ENCODE data around the gene DLK1.

The DLK1 gene

DNA sequence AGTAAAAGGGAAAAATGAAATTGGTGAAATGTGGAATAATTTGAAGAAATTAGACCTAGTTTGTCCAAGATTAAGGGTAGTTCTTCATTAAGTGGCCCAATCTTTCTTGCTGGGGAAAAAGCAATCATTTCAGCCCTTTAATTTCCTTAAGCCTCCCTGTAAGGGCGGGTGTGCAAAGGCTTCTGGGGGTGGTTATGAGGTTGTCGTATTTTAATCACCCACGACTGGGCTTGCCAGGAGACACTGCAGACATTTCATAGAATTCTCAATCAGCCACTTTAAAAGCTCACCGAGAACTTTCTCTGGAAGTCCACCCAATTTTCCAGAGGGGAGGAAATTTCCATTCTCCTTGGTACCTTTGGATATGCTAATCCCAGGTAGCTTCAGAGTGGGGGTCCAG lies 43.4 kb downstream of the DLK1 start:
- TF ChIP-seq, protein P1, sequence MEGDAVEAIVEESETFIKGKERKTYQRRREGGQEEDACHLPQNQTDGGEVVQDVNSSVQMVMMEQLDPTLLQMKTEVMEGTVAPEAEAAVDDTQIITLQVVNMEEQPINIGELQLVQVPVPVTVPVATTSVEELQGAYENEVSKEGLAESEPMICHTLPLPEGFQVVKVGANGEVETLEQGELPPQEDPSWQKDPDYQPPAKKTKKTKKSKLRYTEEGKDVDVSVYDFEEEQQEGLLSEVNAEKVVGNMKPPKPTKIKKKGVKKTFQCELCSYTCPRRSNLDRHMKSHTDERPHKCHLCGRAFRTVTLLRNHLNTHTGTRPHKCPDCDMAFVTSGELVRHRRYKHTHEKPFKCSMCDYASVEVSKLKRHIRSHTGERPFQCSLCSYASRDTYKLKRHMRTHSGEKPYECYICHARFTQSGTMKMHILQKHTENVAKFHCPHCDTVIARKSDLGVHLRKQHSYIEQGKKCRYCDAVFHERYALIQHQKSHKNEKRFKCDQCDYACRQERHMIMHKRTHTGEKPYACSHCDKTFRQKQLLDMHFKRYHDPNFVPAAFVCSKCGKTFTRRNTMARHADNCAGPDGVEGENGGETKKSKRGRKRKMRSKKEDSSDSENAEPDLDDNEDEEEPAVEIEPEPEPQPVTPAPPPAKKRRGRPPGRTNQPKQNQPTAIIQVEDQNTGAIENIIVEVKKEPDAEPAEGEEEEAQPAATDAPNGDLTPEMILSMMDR (IDR thresholded peaks at IDR 0.05; ENCODE audit: control insufficient read depth, extremely low read depth, insufficient read depth): no peak
- no peak overlapping the region for H3K4me3 ChIP-seq (ENCODE audit: low read depth, low read length)
- no peak for DNase-seq (ENCODE audit: low read depth)

DNA sequence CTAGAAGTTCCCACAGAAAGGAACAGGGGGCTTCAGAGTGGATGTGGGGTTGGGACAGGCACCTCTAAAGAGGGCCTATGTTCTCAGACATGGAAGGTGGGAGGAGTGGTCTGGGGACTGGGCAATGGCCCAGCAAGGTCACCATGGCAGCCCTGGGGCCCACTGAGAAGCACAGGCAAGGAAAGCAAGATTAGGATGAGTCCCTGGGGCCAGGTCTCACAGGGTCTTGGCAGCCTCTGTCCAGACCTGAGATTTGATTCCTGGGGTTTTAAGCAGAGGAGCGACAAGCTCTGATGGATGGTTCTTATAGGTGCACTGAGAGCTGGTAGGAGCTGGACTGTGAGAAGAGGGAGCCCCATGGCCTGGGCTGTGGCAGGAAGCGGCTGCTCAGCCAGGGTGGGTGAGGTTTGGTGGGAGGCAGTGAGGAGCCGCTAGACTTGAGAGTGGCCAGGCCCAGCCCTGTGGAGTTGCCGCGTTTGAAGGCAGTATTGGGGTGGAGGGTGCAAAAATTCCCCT lies 44.0 kb downstream of the DLK1 start:
- TF ChIP-seq, protein P1 (IDR thresholded peaks at IDR 0.05; ENCODE audit: control insufficient read depth, extremely low read depth, insufficient read depth): no peak
- no peak for DNase-seq (ENCODE audit: low read depth)
- no peak overlapping the region for H3K4me3 ChIP-seq (ENCODE audit: low read depth, low read length)

DNA sequence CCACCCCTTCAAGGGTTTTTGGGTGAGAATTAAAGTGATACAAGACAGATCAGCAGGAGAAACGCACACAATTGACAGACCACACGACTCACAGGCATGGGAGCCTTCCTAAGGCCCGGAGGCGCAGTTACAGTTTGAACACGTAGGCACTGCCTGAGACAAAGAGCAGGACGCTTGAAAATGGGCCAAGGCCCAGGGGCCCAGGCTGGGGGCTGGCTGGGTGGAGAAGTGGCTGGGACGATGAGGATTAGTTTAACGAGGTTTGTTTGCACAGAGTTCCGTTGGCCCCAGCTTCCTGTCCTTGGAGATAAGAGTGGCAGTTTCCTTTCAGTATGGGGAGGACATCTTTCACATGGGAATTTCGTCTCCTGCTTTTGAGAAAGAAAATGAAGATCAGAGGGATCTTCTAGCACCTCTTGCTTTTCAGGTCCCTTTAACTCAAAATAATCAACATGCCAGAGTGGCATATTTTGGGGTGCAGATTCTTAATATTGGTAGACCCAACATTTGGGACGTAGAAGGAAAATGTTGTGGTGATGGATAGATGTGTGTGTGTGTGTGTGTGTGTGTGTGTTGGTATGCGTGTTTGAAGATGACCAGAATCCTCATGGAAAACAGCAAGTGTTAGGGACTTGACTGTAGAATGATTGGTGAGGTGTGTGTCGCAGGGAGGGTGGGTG lies 44.6 kb downstream of the DLK1 start:
- no peak for DNase-seq (ENCODE audit: low read depth)
- no peak overlapping the region for H3K4me3 ChIP-seq (ENCODE audit: low read depth, low read length)
- TF ChIP-seq, protein P1 (IDR thresholded peaks at IDR 0.05; ENCODE audit: control insufficient read depth, extremely low read depth, insufficient read depth): no peak

DNA sequence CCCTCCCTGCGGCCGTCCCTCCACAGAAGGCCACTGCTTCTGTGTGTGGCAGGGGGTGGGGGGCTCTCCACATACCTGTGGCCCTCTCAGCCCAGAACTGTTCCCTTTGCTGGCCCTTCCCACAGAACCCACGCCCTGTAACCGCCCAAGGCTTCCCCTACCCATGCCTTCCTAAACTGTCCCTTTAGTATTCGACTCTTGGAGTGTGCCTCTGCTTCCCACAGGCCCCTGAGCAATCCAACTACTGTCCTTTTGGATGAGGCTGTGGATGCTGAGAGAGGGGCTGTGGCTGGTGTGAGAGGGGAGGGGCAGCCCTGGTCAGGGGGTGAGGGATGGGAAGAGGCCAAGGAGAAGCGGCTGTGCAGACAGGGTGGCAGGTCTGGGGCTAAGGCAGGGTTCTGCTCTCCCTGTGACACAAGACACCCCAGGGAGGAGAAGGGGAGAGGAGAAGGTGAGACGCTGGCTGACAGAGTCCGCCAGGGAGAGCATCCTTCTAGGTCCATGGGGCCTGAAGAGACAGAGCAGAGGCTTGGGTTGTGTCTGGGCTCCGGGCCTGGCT lies 46.0 kb downstream of the DLK1 start:
- no peak for DNase-seq (ENCODE audit: low read depth)
- TF ChIP-seq, protein P1 (IDR thresholded peaks at IDR 0.05; ENCODE audit: control insufficient read depth, extremely low read depth, insufficient read depth): no peak
- H3K4me3 ChIP-seq (ENCODE audit: low read depth, low read length): no peak overlapping the region

DNA sequence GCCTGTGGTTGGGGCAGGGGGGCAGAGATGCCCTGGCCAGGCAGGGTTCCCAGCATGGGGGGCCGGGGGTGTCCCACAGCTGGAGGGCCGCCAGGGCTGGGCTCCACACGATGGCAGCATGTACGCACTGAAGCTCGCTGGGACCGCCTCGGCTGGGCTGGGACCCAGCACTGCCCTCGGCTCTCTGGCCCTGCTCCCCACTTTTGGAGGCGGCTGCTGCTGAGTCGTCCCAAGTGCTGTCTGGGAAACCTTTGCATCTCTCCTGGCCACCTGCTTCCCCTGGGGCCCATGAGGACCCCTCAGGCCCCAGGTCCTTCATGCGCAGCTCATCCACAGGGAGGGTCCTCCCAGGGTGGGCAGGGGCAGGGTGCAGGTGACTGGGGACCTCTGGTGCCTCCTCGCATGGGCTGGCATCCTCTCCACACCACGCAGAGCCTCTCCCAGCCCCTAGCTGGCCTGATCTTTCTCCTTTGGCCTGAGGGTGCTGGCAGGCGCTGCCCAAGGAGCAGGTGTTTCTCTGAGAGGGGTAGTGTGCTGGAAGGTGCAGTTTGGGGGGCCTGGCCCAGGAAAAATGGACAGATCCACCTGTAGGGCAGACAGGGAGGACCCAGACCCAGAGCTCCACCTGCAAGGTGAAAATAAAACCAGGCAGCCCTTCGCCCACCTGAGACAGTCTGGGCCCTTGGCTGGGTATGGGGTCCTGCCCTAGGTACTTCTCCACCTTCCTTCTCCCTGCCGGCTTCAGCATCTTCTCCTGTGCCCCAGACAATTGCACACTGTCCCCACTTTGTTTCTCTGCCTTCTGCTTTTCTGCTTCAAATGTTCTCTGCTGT lies 46.9 kb downstream of the DLK1 start:
- no peak for DNase-seq (ENCODE audit: low read depth)
- TF ChIP-seq, protein P1 (IDR thresholded peaks at IDR 0.05; ENCODE audit: control insufficient read depth, extremely low read depth, insufficient read depth): no peak
- no peak overlapping the region for H3K4me3 ChIP-seq (ENCODE audit: low read depth, low read length)

DNA sequence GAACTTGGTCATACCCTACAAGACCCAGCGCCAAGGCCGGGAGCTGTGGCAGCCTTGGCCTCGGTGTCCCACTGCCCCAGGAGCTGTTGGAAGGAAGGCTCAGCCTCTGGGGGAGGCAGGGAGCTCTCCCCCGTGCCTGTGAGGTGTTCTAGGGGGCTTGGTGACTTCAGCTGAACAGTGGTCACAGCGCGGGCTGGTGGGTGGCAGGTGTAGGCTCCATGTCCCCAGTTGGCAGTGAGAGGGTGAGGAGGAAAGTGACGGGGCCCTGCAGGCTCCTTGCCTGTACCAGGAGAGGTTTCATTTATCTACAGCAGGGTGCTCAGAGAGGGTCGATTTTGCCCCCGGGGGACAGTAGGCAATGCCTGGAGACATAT lies 47.5 kb downstream of the DLK1 start:
- no peak for DNase-seq (ENCODE audit: low read depth)
- H3K4me3 ChIP-seq (ENCODE audit: low read depth, low read length): no peak overlapping the region
- TF ChIP-seq, protein P1 (IDR thresholded peaks at IDR 0.05; ENCODE audit: control insufficient read depth, extremely low read depth, insufficient read depth): no peak

Measured in LNCaP clone FGC (cell line).